HEK293T (cell line): ENCODE measurements around the gene MKX.

Experiments
- ARNT ChIP-seq: fragments of 450-650 bp; IDR thresholded peaks from 2 replicates; pipeline ENCODE4 v1.6.1; 2017; ENCODE audit warnings: mild to moderate bottlenecking
- FOXK2 ChIP-seq: fragments of 450-650 bp; IDR thresholded peaks from 2 replicates; pipeline ENCODE4 v1.6.1; 2016; ENCODE audit warnings: mild to moderate bottlenecking
- FOXM1 ChIP-seq: fragments of 450-650 bp; IDR thresholded peaks from 2 replicates; pipeline ENCODE4 v1.6.1; 2017; ENCODE audit warnings: mild to moderate bottlenecking, borderline replicate concordance
- L3MBTL2 ChIP-seq: fragments of 450-650 bp; conservative IDR thresholded peaks from 2 replicates; pipeline ENCODE4 v1.6.1; 2016; ENCODE audit warnings: mild to moderate bottlenecking
- SP1 ChIP-seq: fragments of 450-650 bp; IDR thresholded peaks from 2 replicates; pipeline ENCODE4 v1.6.1; 2017
- SUZ12 ChIP-seq: fragments of 450-650 bp; IDR thresholded peaks from 2 replicates; pipeline ENCODE4 v1.6.1; 2016; ENCODE audit warnings: mild to moderate bottlenecking
- TARDBP ChIP-seq: fragments of 450-650 bp; IDR thresholded peaks from 2 replicates; pipeline ENCODE4 v1.6.1; 2016
- ZNF384 ChIP-seq: fragments of 450-650 bp; IDR thresholded peaks from 2 replicates; pipeline ENCODE4 v1.6.1; 2016

DNA sequence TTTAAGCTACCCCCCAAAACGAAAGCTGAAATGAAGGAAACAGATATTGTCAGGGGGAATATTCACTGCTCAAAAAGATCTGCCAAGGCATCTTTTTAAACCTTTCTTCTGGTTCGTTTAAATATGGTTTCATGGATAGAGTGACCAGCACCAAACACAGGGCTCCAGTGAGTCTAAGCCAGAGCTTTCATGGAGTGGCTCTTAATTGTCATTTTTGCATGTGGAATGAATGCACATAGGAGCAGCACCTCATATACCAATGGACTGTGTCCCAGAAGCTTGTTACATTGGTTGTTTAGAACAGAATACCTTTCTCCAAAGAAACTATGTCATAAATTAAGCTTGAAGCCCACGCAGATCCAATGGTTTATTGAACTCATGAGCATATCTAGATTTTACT is 17.3 kb downstream of the MKX start:
- TF ChIP-seq FOXM1: no peak
- TF ChIP-seq FOXK2: no peak
- TF ChIP-seq SP1: no peak
- TF ChIP-seq ARNT: no peak
- no peak for TF ChIP-seq SUZ12
- TF ChIP-seq TARDBP: no peak
- no peak for TF ChIP-seq ZNF384
- no peak for TF ChIP-seq L3MBTL2
